GM12875 (cell line): Measurements from ENCODE around the gene KLF17.

Experiments
- H3K4me3 ChIP-seq: one replicate; pipeline ENCODE4 v1.5.1; 2011; ENCODE audit warnings: low read depth, low read length, control low read depth
- TF ChIP-seq, protein P1 (sequence below): IDR thresholded peaks from 2 replicates; pipeline ENCODE4 v1.5.1; 2011; ENCODE audit warnings: low read depth, mild to moderate bottlenecking, control low read depth, inconsistent platforms, low read length, moderate library complexity, borderline replicate concordance; ENCODE audit not compliant: insufficient read depth

The KLF17 gene

DNA sequence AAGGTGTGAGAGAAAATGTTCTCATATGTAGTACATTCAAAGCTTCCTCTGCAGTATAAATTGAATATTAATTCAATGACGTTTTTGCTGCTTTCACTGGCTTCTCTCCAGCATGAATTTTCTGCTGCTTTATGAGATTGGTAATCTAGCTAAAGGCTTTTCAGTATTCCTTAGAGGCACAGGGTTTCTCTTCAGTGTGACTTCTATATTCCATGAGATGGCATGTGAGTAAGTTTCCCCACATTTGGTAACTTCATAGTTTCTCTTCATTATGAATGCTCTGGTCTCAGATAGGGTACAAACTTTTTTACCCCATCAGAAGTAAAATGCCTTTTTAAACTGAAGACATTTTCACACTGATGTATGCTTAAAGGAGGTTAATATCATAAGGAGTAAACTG lies 33.2 kb downstream of the KLF17 start:
- TF ChIP-seq, protein P1, sequence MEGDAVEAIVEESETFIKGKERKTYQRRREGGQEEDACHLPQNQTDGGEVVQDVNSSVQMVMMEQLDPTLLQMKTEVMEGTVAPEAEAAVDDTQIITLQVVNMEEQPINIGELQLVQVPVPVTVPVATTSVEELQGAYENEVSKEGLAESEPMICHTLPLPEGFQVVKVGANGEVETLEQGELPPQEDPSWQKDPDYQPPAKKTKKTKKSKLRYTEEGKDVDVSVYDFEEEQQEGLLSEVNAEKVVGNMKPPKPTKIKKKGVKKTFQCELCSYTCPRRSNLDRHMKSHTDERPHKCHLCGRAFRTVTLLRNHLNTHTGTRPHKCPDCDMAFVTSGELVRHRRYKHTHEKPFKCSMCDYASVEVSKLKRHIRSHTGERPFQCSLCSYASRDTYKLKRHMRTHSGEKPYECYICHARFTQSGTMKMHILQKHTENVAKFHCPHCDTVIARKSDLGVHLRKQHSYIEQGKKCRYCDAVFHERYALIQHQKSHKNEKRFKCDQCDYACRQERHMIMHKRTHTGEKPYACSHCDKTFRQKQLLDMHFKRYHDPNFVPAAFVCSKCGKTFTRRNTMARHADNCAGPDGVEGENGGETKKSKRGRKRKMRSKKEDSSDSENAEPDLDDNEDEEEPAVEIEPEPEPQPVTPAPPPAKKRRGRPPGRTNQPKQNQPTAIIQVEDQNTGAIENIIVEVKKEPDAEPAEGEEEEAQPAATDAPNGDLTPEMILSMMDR: no peak
- H3K4me3 ChIP-seq: no peak overlapping the region

DNA sequence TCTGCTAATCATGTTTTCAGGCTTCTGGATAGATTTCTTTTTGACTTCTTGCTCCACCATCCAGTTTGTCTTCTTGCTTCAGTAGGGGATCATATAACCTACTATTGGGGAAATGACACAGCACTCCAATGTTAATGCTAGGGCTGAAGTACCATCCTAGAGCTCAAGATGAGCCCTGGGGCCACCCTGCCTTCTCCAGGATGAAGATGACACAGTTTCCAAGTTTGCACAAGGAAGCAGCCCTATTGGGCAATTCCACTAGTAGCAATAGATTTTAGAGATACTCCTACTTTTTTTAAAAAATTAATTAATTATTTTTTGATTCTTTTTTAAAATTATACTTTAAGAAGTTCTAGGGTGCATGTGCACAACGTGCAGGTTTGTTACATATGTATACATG lies 34.1 kb downstream of the KLF17 start:
- TF ChIP-seq, protein P1: no peak
- no peak overlapping the region for H3K4me3 ChIP-seq

- TF ChIP-seq, protein P1: no peak
- no peak overlapping the region for H3K4me3 ChIP-seq
These were observed 35.4 kb downstream of the KLF17 start for GRCh38 chr1:44154049-44154448.

GRCh38 chr1:44157903-44158302 lies 39.3 kb downstream of the KLF17 start:
- TF ChIP-seq, protein P1: no peak

GRCh38 chr1:44158871-44159270 lies 40.2 kb downstream of the KLF17 start:
- H3K4me3 ChIP-seq: no peak overlapping the region
- TF ChIP-seq, protein P1: no peak

More at GRCh38 chr1:44157903-44158302, 39.3 kb downstream of the KLF17 start:
- no peak overlapping the region for H3K4me3 ChIP-seq

GRCh38 chr1:44161546-44161945 lies 42.9 kb downstream of the KLF17 start:
- TF ChIP-seq, protein P1: no peak
- no peak overlapping the region for H3K4me3 ChIP-seq

DNA sequence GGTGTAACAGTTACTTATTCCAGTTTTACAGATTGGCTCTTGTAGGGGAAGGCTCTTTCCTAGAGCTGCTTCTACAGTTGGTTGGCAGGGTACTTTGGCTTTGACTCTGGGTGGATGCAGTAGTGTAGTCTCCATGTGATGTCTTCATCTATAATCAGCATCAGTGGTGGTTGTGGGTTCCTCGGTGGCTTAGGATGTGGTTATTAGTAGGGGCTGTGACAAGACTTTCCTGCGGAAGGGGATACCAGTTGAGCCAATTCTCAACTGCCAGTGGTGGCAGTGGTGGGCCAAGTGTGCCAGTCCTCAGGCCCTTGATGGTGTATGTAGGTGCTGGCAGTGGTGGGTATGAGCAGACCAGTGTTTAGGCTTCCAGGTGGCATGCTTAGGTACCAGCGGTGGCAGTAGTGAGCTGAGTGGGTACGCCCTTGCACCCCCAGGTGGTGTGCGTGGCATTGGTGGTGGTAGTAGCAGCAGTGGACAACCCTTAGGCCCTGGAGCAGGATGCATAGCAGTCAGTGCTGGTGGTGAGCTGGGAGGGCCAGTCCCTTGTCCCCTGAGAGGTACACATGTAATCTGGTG lies 50.0 kb downstream of the KLF17 start:
- TF ChIP-seq, protein P1: no peak
- H3K4me3 ChIP-seq: no peak overlapping the region
